Esophagus muscularis mucosa (tissue), 4 donors: ENCODE measurements around the gene ADORA2B. TPM values are rescaled to one million over a fixed set of nuclear protein-coding genes. Genes with fewer than 3 reads are reported as not detected.

Experiments used
- DNase-seq: peaks from one replicate; pipeline ENCODE4 v3.0.0-alpha.2; 2017; ENCODE audit errors: extremely low spot score
- H3K27ac ChIP-seq, 4 donors: fragments of 200-600 bp; sonication (generic); replicated peaks in 1 of 4; 1 replicate in 3 of 4; 2 replicates in 1 of 4; pipeline ENCODE4 v1.5.1; 2016 to 2019; ENCODE audit warnings: mild to moderate bottlenecking in 1 of 4
- H3K27me3 ChIP-seq, 4 donors: fragments of 200-600 bp; sonication (generic); one replicate each; pipeline versions ENCODE4 v1.5.1 to v1.6.0; 2016 to 2019
- H3K36me3 ChIP-seq, 4 donors: fragments of 200-600 bp; sonication (generic); one replicate each; pipeline ENCODE4 v1.5.1; 2016 to 2019
- H3K4me1 ChIP-seq, 4 donors: fragments of 200-600 bp; sonication (generic); one replicate each; pipeline ENCODE4 v1.5.1; 2016 to 2019
- H3K4me3 ChIP-seq, 4 donors: fragments of 200-600 bp; sonication (generic); 1 replicate in 2 of 4; 2 replicates in 2 of 4; pipeline ENCODE4 v1.5.1; 2016 to 2019; ENCODE audit warnings: mild to moderate bottlenecking in 4 of 4, moderate library complexity in 1 of 4
- H3K9me3 ChIP-seq, 4 donors: fragments of 200-600 bp; sonication (generic); 1 replicate in 3 of 4; 2 replicates in 1 of 4; pipeline ENCODE4 v1.5.1; 2016 to 2019
- CTCF ChIP-seq, 3 experiments: fragments of 200-600 bp in 2 of 3; fragments of 450-650 bp in 1 of 3; sonication (generic) in 2 of 3; IDR thresholded peaks; one replicate each; pipeline ENCODE4 v1.5.1; 2017 to 2019; ENCODE audit warnings: antibody characterized with exemption in 3 of 3, mild to moderate bottlenecking in 2 of 3, moderate library complexity in 1 of 3
- EP300 ChIP-seq: sonication (generic); formaldehyde crosslinking; IDR thresholded peaks from one replicate; pipeline ENCODE4 v1.6.1; 2017; ENCODE audit warnings: antibody characterized with exemption
- POLR2A ChIP-seq: fragments of 450-650 bp; IDR thresholded peaks from one replicate; pipeline ENCODE4 v1.6.1; 2017; ENCODE audit warnings: antibody characterized with exemption, moderate library complexity, mild to moderate bottlenecking, low read depth
- POLR2AphosphoS5 ChIP-seq, 2 donors: sonication (generic); formaldehyde crosslinking; IDR thresholded peaks; one replicate each; pipeline ENCODE4 v1.6.1; 2017; ENCODE audit warnings: antibody characterized with exemption in 2 of 2
- WGBS: methylation state at CpG from one replicate; pipeline ENCODE4 v1.1.5; 2018; 5-methylcytosine and 5-hydroxymethylcytosine counted together
- intact Hi-C: fragments of 100-400 bp; cut with DNase I; formaldehyde crosslinking; loops from one replicate; pipeline ENCODE4 v1.15.1; 2023
- total RNA-seq, 4 donors: library from RNA; depleted of rRNA; stranded (reverse); fragments of >200 nt; gene quantifications; one replicate each; pipeline versions ENCODE4 v1.1.0 to v1.2.1, GENCODE V29; 2016

The ADORA2B gene
- total RNA-seq, 4 donors from 2014 or later = 0.26 to 0.75 (median 0.37) TPM

GRCh38 chr17:15917021-15917437 is 27.9 kb upstream of the ADORA2B start:
- intact Hi-C loops = no loop called here
- no peak overlapping the region for H3K27ac ChIP-seq
- no peaks in the 10 kb centered on the region for H3K36me3 ChIP-seq
- peaks cover 0 to 24% (median 4%) of the 10 kb centered on the region in 4 donors for H3K27me3 ChIP-seq
- no peak for DNase-seq
- 46% methylated on average over 14 of the region's 20 CpGs for WGBS
- H3K4me3 ChIP-seq = peak overlapping the region; percentile 31 to 38 (median 32)
- H3K9me3 ChIP-seq = peaks cover 0 to 7% (median 0%) of the 10 kb centered on the region in 4 donors
- peaks cover 7 to 10% (median 8%) of the 10 kb centered on the region in 4 donors for H3K4me1 ChIP-seq
- TF ChIP-seq POLR2A (no peak), CTCF (IDR thresholded peaks at IDR 0.05) (no peak), POLR2AphosphoS5 (IDR thresholded peaks at IDR 0.05) (no peak), EP300 (no peak)

- Histone ChIP-seq H3K36me3 (no peaks in the 10 kb centered on the region), H3K9me3 (peaks cover 0 to 7% (median 0%) of the 10 kb centered on the region in 4 donors), H3K4me3 (peak overlapping the region; percentile 31 to 38 (median 32)), H3K27ac (no peak overlapping the region), H3K4me1 (peaks cover 7 to 10% (median 8%) of the 10 kb centered on the region in 4 donors), H3K27me3 (peaks cover 0 to 24% (median 4%) of the 10 kb centered on the region in 4 donors)
- intact Hi-C loops = no loop called here
- TF ChIP-seq POLR2AphosphoS5 (IDR thresholded peaks at IDR 0.05) (no peak), EP300 (no peak), CTCF (IDR thresholded peaks at IDR 0.05) (no peak), POLR2A (no peak)
- WGBS = 30% methylated on average over 17 of the region's 44 CpGs
- DNase-seq = no peak
Observed at GRCh38 chr17:15917438-15918027, 27.4 kb upstream of the ADORA2B start.

- H3K27ac ChIP-seq = no peak overlapping the region
- no peak overlapping the region for H3K4me3 ChIP-seq
- no peak for TF ChIP-seq POLR2A
- no peak for TF ChIP-seq CTCF (IDR thresholded peaks at IDR 0.05)
- no peak for TF ChIP-seq EP300
- no peak for TF ChIP-seq POLR2AphosphoS5 (IDR thresholded peaks at IDR 0.05)
- peaks cover 0 to 24% (median 4%) of the 10 kb centered on the region in 4 donors for H3K27me3 ChIP-seq
- no peaks in the 10 kb centered on the region for H3K36me3 ChIP-seq
- 97% methylated on average over 11 of the region's 11 CpGs for WGBS
- DNase-seq = no peak
- intact Hi-C loops = no loop called here
- peaks cover 0 to 7% (median 0%) of the 10 kb centered on the region in 4 donors for H3K9me3 ChIP-seq
- peaks cover 7 to 10% (median 8%) of the 10 kb centered on the region in 4 donors for H3K4me1 ChIP-seq
Observed at GRCh38 chr17:15918261-15918660, 26.7 kb upstream of the ADORA2B start.

GRCh38 chr17:15918661-15919259 is 26.2 kb upstream of the ADORA2B start:
- Histone ChIP-seq H3K36me3 (no peaks in the 10 kb centered on the region), H3K9me3 (peaks cover 0 to 7% (median 0%) of the 10 kb centered on the region in 4 donors), H3K4me1 (peaks cover 7 to 10% (median 8%) of the 10 kb centered on the region in 4 donors), H3K27me3 (peaks cover 0 to 24% (median 4%) of the 10 kb centered on the region in 4 donors), H3K27ac (no peak overlapping the region), H3K4me3 (no peak overlapping the region)
- WGBS = 81% methylated on average over 9 of the region's 9 CpGs
- no peak for DNase-seq
- TF ChIP-seq EP300 = no peak
- TF ChIP-seq POLR2A = no peak
- TF ChIP-seq POLR2AphosphoS5 (IDR thresholded peaks at IDR 0.05) = no peak
- TF ChIP-seq CTCF (IDR thresholded peaks at IDR 0.05) = no peak
- intact Hi-C loops = no loop called here
